AG09319 (cell line): ENCODE results near the gene KCTD20.
"Not testable (repeated sequence)": the region's sequence is repeated elsewhere in the genome, so short reads cannot be mapped to it uniquely, and the experiment has no call there.

Experiments
- DNase-seq: peaks from one replicate; pipeline ENCODE4 v3.0.0-alpha.2; 2010; ENCODE audit warnings: low read depth; ENCODE audit errors: extremely low read depth
- CTCF ChIP-seq: IDR thresholded peaks from 2 replicates; pipeline ENCODE4 v1.5.1; 2011; ENCODE audit warnings: low read depth, mild to moderate bottlenecking, inconsistent platforms, low read length, moderate library complexity

The KCTD20 gene

GRCh38 chr6:36445621-36446020, 2.8 kb downstream of the KCTD20 start:
- no peak for TF ChIP-seq CTCF
- DNase-seq = no peak

GRCh38 chr6:36449173-36449572, 6.4 kb downstream of the KCTD20 start:
- not testable (repeated sequence) for DNase-seq

GRCh38 chr6:36452897-36453296, 10.1 kb downstream of the KCTD20 start:
- not testable (repeated sequence) for DNase-seq

DNA sequence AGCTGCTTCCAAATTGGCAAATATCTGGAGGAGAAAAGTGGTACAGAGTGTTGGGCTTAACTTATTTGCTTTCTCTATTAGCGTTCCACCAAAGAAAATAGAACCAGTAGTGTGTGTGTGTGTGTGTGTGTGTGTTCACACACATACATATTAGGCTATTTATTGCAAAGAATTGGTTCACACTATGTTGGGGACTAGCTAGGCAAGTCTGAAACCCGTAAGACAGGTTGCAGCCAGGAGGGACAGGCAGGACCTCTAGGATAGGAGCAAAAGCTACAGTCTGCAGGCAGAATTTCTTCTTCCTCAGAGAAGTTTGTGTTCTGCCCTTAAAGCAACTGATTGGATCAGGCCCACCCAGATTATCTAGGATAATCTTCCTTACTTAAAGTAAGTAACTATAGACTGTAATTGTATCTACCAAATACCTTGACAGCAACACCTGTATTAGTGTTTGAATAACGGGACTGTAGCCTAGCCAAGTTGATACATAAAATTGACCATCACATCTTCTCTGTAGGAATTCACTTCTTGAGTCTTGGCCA, 12.8 kb downstream of the KCTD20 start:
- no peak for DNase-seq
- no peak for TF ChIP-seq CTCF

DNA sequence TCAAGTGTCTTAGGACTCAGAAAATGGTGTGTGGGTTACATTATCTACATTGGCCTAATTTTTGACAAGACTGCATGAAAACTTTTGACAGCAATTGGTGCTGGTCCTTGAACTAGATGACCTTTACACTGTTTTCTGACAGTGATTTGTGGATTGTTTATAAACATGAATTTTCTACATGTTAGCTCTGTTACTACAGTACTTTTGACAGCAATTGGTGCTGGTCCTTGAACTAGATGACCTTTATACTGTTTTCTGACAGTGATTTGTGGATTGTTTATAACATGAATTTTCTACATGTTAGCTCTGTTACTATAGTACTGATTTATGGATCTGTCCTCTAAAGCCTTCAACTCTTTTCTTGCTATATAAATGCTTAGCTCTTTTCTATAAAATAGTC, 16.7 kb downstream of the KCTD20 start:
- no peak for DNase-seq
- no peak for TF ChIP-seq CTCF

DNA sequence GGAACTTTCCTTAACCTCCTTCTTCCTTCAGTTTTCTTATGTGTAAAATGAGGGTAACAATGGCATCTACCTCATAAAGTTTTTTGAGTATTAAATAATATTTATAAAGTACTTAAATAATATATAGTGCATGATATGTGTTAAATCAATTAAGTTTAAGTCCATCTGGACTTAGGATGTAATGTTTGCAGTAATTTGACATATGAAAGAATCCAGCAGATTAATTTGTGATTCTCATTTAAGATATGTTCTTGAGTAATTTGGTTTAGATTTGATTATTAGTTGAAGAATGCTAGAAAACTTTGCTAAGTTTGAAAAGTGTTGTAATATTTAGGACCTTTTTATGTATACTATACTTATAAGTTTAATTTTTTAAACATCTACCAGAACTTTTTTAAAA, 18.1 kb downstream of the KCTD20 start:
- no peak for DNase-seq

GRCh38 chr6:36461646-36462045, 18.8 kb downstream of the KCTD20 start:
- no peak for TF ChIP-seq CTCF
- DNase-seq = no peak

More for the DNA sequence above, 18.1 kb downstream of the KCTD20 start:
- no peak for TF ChIP-seq CTCF

GRCh38 chr6:36463676-36464075, 20.9 kb downstream of the KCTD20 start:
- TF ChIP-seq CTCF = no peak
- DNase-seq = no peak
